Middle frontal gyrus (tissue), 1 donor: ENCODE results near the gene IAPP.
"Not testable (repeated sequence)": the region's sequence is repeated elsewhere in the genome, so short reads cannot be mapped to it uniquely, and the experiment has no call there.

ENCODE experiments used
- DNase-seq: peaks from one replicate; pipeline ENCODE4 v3.0.0-alpha.2; 2015; ENCODE audit warnings: low spot score; ENCODE audit errors: extremely low spot score

IAPP gene

DNA sequence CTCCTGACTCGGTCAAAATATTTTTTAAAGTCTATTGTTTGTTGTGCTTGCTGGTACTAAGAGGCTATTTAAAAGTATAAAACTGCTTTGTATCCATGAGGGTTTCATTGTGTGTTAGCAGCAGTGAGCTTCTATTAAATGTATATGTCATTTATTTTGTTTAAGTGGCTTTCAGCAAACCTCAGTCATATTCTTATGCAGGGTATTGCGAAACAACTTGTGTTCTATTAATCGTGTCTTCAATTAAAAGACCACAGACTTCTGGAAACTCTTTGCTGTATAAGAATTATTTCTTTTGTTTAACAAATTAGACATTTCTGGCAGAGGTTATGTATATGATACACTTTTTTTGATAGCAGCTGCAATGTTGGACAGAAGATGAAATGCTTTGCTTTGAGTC is 6.5 kb downstream of the IAPP start:
- no peak for DNase-seq

DNA sequence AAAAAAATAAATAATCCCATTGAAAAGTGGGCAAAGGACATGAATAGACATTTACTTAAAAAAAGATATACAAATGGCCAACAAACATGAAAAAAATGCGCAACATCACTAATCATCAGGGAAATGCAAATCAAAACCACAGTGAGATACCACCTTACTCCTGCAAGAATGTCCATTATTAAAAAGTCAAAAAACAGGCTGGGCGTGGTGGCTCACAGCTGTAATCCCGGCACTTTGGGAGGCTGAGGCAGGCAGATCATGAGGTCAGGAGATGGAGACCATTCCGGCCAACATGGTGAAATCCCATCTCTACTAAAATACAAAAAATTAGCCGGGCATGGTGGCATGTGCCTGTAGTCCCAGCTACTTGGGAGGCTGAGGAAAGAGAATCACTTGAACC is 8.6 kb downstream of the IAPP start:
- not testable (repeated sequence) for DNase-seq

DNA sequence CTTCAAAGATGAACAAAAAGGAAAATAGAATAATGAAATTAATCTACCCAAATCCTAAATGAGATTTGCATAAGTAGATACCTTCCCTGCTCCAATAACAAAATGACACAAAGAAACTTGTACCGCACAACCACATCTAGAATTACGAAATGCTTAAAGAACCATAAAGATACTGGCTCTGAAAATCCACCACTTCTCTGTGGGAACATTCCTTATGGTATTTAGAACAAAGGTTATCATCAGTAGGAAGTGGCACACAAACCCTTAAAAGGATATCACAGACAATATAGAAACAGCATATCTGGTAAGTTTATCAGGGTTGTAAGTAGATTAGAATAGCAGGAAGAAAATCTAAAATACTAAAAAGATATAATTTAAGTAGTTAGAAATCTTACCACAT is 11.6 kb downstream of the IAPP start:
- DNase-seq, result no peak

DNA sequence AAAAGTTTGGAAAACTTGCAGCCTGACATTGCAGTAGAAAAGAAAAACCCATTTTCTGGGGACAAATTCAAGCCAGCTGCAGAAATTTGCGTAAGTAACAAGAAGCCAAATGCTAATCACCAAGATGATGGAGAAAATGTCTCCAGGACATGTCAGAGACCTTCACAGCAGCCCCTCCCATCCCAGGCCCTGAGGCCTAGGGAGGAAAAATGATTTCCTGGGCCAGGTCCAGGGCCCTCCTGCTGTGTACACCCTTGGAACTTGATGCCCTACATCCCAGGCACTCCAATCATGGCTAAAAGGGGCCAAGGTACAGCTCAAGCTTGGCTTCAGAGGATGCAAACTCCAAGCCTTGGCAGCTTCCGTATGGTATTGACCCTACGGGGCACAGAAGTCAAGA is 14.5 kb downstream of the IAPP start:
- no peak for DNase-seq

GRCh38 chr12:21392384-21392783 is 19.7 kb downstream of the IAPP start:
- no peak for DNase-seq

GRCh38 chr12:21394828-21395626 is 22.3 kb downstream of the IAPP start:
- not testable (repeated sequence) for DNase-seq

- no peak for DNase-seq
These were observed 40.9 kb downstream of the IAPP start for GRCh38 chr12:21413369-21414277.

GRCh38 chr12:21416511-21417121 is 43.9 kb downstream of the IAPP start:
- DNase-seq, result no peak

DNA sequence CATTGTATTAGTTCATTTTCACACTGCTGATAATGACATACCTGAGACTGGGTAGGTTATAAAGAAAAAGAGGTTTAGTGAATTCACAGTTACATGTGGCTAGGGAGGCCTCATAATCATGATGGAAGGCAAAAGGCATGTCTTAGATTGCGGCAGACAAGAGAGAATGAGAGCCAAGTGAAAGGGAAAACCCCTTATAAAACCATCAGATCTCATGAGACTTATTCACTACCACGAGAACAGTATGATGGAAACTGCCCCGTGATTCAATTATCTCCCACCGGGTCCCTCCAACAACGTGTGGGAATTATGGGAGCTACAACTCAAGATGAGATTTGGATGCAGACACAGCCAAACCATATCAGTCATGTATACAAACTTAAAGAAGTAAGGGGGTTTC is 45.7 kb downstream of the IAPP start:
- not testable (repeated sequence) for DNase-seq

- DNase-seq, result not testable (repeated sequence)
These were observed 46.5 kb downstream of the IAPP start for GRCh38 chr12:21419009-21419699.

- DNase-seq, result no peak
These were observed 55.5 kb downstream of the IAPP start for GRCh38 chr12:21428241-21428640.
